Panc1 (cell line): ENCODE data around the gene ROBO1. TPM values are rescaled to one million over a fixed set of nuclear protein-coding genes. Genes with fewer than 3 reads are reported as not detected.

ENCODE experiments used
- ATAC-seq: fragments of 200-7000 bp; cut with Tn5 transposase; 2 replicates; pipeline ENCODE4 v1.9.1; 2020; ENCODE audit warnings: mild to moderate bottlenecking, moderate library complexity
- BruUV-seq: library from RNA; stranded (reverse); fragments of 400-500 nt; replicated peaks from 2 replicates; lab custom pipeline; 2021; lab: Mats Ljungman, UMichigan
- CTCF ChIA-PET: fragments of 300-600 bp; sonication (Branson Sonifier 250); formaldehyde crosslinking; loops from one replicate; lab custom pipeline; 2022; ENCODE audit warnings: antibody characterized with exemption; lab: Charles Lee
- POLR2A ChIA-PET: fragments of 300-600 bp; sonication (Branson Sonifier 250); formaldehyde crosslinking; loops from one replicate; lab custom pipeline; 2022; ENCODE audit warnings: antibody characterized with exemption; lab: Charles Lee
- DNase-seq: peaks from one replicate; pipeline ENCODE4 v3.0.0-alpha.2; 2010; ENCODE audit warnings: low read depth, low spot score
- H3K27ac ChIP-seq: 2 replicates; pipeline ENCODE4 v1.5.1; 2011; ENCODE audit warnings: mild to moderate bottlenecking, low read length, inconsistent platforms
- H3K27me3 ChIP-seq: fragments of 200-500 bp; sonication (Bioruptor generic); 2 replicates; pipeline ENCODE4 v1.6.0; 2014; ENCODE audit warnings: low read length, inconsistent platforms; ENCODE audit not compliant: control insufficient read depth, insufficient read depth
- H3K36me3 ChIP-seq: fragments of 200-500 bp; sonication (Bioruptor generic); 2 replicates; pipeline ENCODE4 v1.5.1; 2014; ENCODE audit warnings: inconsistent platforms, mild to moderate bottlenecking, low read length, moderate library complexity; ENCODE audit not compliant: control insufficient read depth, insufficient read depth
- H3K4me1 ChIP-seq: 2 replicates; pipeline ENCODE4 v1.5.1; 2011; ENCODE audit warnings: inconsistent platforms, mild to moderate bottlenecking, low read length, moderate library complexity; ENCODE audit not compliant: control insufficient read depth, insufficient read depth
- H3K4me3 ChIP-seq, 2 experiments: 2 replicates each; pipeline ENCODE4 v1.5.1; 2011 to 2012; ENCODE audit warnings: low read depth in 2 of 2, low read length in 2 of 2, mild to moderate bottlenecking in 2 of 2, inconsistent platforms in 1 of 2, moderate library complexity in 1 of 2
- H3K9me3 ChIP-seq: fragments of 200-500 bp; sonication (Bioruptor generic); 2 replicates; pipeline ENCODE4 v1.5.1; 2014; ENCODE audit warnings: low read depth, mild to moderate bottlenecking, inconsistent platforms, low read length, moderate library complexity; ENCODE audit not compliant: control insufficient read depth, insufficient read depth
- CTCF ChIP-seq: fragments of 450-650 bp; IDR thresholded peaks from 2 replicates; pipeline ENCODE4 v1.5.1; 2017; ENCODE audit warnings: mild to moderate bottlenecking
- POLR2AphosphoS5 ChIP-seq: IDR thresholded peaks from 2 replicates; pipeline ENCODE4 v1.6.1; 2012; ENCODE audit warnings: mild to moderate bottlenecking, low read depth, low read length, moderate library complexity
- REST ChIP-seq, 2 experiments: IDR thresholded peaks; 2 replicates each; pipeline ENCODE4 v1.6.1; 2011 to 2012; ENCODE audit warnings: low read depth in 2 of 2, control low read depth in 1 of 2, low read length in 1 of 2, mild to moderate bottlenecking in 1 of 2, moderate library complexity in 1 of 2; ENCODE audit not compliant: insufficient read depth in 1 of 2
- SIN3A ChIP-seq: IDR thresholded peaks from 2 replicates; pipeline ENCODE4 v1.6.1; 2012; ENCODE audit warnings: low read depth, mild to moderate bottlenecking, low read length, moderate library complexity, borderline replicate concordance; ENCODE audit not compliant: insufficient read depth
- TCF7L2 ChIP-seq: IDR thresholded peaks from 2 replicates; pipeline ENCODE4 v1.6.1; 2011; ENCODE audit warnings: mild to moderate bottlenecking, low read depth, low read length, inconsistent platforms
- in situ Hi-C: cut with HindIII; loops from 2 replicates; pipeline ENCODE4 v1.10.0; 2016; ENCODE audit warnings: low sequenced_read_pairs, low pct_unique_long_range_greater_than_20kb
- intact Hi-C: fragments of 100-400 bp; cut with micrococcal nuclease; formaldehyde crosslinking; loops from one replicate; pipeline ENCODE4 v1.10.0; 2022; ENCODE audit not compliant: unreplicated experiment
- total RNA-seq: library from RNA; stranded (reverse); gene quantifications from one replicate; pipeline ENCODE4 v1.2.1, GENCODE V29; 2021; ENCODE audit not compliant: unreplicated experiment

The ROBO1 gene
- total RNA-seq, 1 experiment from 2014 or later: 61.6 TPM

- ChIA-PET POLR2A (no interaction called here), CTCF (no interaction called here)
- no peak for ATAC-seq
- intact Hi-C loops: no loop called here
- in situ Hi-C loops: no loop called here
- Histone ChIP-seq H3K4me1 (no peaks in the 10 kb centered on the region), H3K27ac (no peak overlapping the region), H3K36me3 (no peaks in the 10 kb centered on the region), H3K9me3 (no peaks in the 10 kb centered on the region), H3K4me3 (no peak overlapping the region), H3K27me3 (no peaks in the 10 kb centered on the region)
- TF ChIP-seq TCF7L2 (no peak), SIN3A (no peak), POLR2AphosphoS5 (no peak), REST (IDR thresholded peaks at IDR 0.05; ENCODE audit: insufficient read depth in 1 of 2, low read depth in 2 of 2, low read length in 1 of 2) (no peak), CTCF (no peak)
- no TSS peak for BruUV-seq
- DNase-seq: no peak
Observed at GRCh38 chr3:78634316-78634715, 1133.5 kb downstream of the ROBO1 start.

GRCh38 chr3:78633626-78634025 is 1134.2 kb downstream of the ROBO1 start:
- Histone ChIP-seq H3K27ac (no peak overlapping the region), H3K9me3 (no peaks in the 10 kb centered on the region), H3K4me3 (no peak overlapping the region), H3K4me1 (no peaks in the 10 kb centered on the region), H3K36me3 (no peaks in the 10 kb centered on the region), H3K27me3 (no peaks in the 10 kb centered on the region)
- TF ChIP-seq SIN3A (no peak), CTCF (no peak), REST (IDR thresholded peaks at IDR 0.05; ENCODE audit: insufficient read depth in 1 of 2, low read depth in 2 of 2, low read length in 1 of 2) (no peak), TCF7L2 (no peak), POLR2AphosphoS5 (no peak)
- CTCF ChIA-PET: no interaction called here
- DNase-seq (no peak), ATAC-seq (no peak)
- in situ Hi-C loops (no loop called here), intact Hi-C loops (no loop called here)
- BruUV-seq: no TSS peak
- POLR2A ChIA-PET: no interaction called here
